HG02938 (cell line): ENCODE data around the gene KXD1.
A peak's percentile ranks its signal among the peaks of the same experiment; 100 is the strongest.
"Not testable (repeated sequence)": the region's sequence is repeated elsewhere in the genome, so short reads cannot be mapped to it uniquely, and the experiment has no call there.

Experiments
- ATAC-seq: cut with Tn5 transposase; IDR thresholded peaks from one replicate; pipeline ENCODE4 v1.9.1; 2021; ENCODE audit warnings: mild to moderate bottlenecking, moderate library complexity; ENCODE audit not compliant: unreplicated experiment

KXD1 gene

GRCh38 chr19:18576383-18576782 lies 18.7 kb downstream of the KXD1 start:
- no peak for ATAC-seq

GRCh38 chr19:18577365-18577914 lies 19.8 kb downstream of the KXD1 start:
- no peak for ATAC-seq

GRCh38 chr19:18580311-18580710 lies 22.6 kb downstream of the KXD1 start:
- no peak for ATAC-seq

GRCh38 chr19:18586306-18586705 lies 28.6 kb downstream of the KXD1 start:
- ATAC-seq, result no peak

GRCh38 chr19:18587561-18587960 lies 29.9 kb downstream of the KXD1 start:
- ATAC-seq, result no peak

- peak; percentile 12 for ATAC-seq
Measured at GRCh38 chr19:18587962-18588610, 30.4 kb downstream of the KXD1 start.

GRCh38 chr19:18588611-18589379 lies 31.1 kb downstream of the KXD1 start, which contains the start of gene REX1BD:
TSS of gene REX1BD (plus strand) at chr19:18588798. CDS start at chr19:18588802, 4 bp downstream.
- peak; percentile 55 for ATAC-seq

GRCh38 chr19:18589380-18590272 lies 32.0 kb downstream of the KXD1 start:
- peak; percentile 32 for ATAC-seq

GRCh38 chr19:18590273-18591272 lies 32.9 kb downstream of the KXD1 start:
- ATAC-seq, result no peak

- no peak for ATAC-seq
Measured at GRCh38 chr19:18591735-18592385, 34.2 kb downstream of the KXD1 start.

GRCh38 chr19:18592732-18593131 lies 35.1 kb downstream of the KXD1 start:
- ATAC-seq, result not testable (repeated sequence)

- ATAC-seq, result no peak
Measured at GRCh38 chr19:18593367-18594095, 35.9 kb downstream of the KXD1 start.

GRCh38 chr19:18594096-18594823 lies 36.6 kb downstream of the KXD1 start:
- ATAC-seq, result no peak

GRCh38 chr19:18594824-18595373 lies 37.2 kb downstream of the KXD1 start:
- no peak for ATAC-seq

GRCh38 chr19:18595475-18595874 lies 37.8 kb downstream of the KXD1 start:
- no peak for ATAC-seq

GRCh38 chr19:18596752-18597157 lies 39.1 kb downstream of the KXD1 start:
- ATAC-seq, result no peak

- no peak for ATAC-seq
Measured at GRCh38 chr19:18597809-18598660, 40.4 kb downstream of the KXD1 start.
